ENCODE data around the gene NT5DC2. TPM values are rescaled to one million over a fixed set of nuclear protein-coding genes. Genes with fewer than 3 reads are reported as not detected.
A peak's percentile ranks its signal among the peaks of the same experiment; 100 is the strongest.

The NT5DC2 gene
- total RNA-seq, 2 donors from 2014 or later = 288 to 341 TPM

- Histone ChIP-seq H3K27ac (ENCODE audit: low read depth, low read length) (no peak overlapping the region), H3K36me3 (ENCODE audit: control insufficient read depth, insufficient read depth, low read length) (peaks cover 53% of the 10 kb centered on the region), H3K9me3 (ENCODE audit: control insufficient read depth, low read length) (no peaks in the 10 kb centered on the region), H3K4me3 (ENCODE audit: low read length) (no peak overlapping the region), H3K9ac (ENCODE audit: extremely low read depth, low read length, poor library complexity, severe bottlenecking) (no peak overlapping the region), H3K27me3 (ENCODE audit: control insufficient read depth, insufficient read depth, low read length, poor library complexity, severe bottlenecking) (no peaks in the 10 kb centered on the region), H3K4me1 (ENCODE audit: control insufficient read depth, insufficient read depth, low read length) (no peaks in the 10 kb centered on the region)
- Mint-ChIP-seq H3K27me3 (ENCODE audit: insufficient read depth) (no peaks in the 10 kb centered on the region), H3K4me1 (no peaks in the 10 kb centered on the region), H3K4me3 (no peak overlapping the region), H3K9me3 (no peaks in the 10 kb centered on the region), H3K27ac (peak overlapping the region; percentile 35), H3K36me3 (ENCODE audit: low read depth) (peaks cover 46% of the 10 kb centered on the region)
- no peak for DNase-seq
- 93 to 94% methylated on average over 3 of the region's 3 CpGs for WGBS, 2 experiments (ENCODE audit: insufficient coverage in 1 of 2, insufficient read length in 1 of 2)
- no peak for TF ChIP-seq CTCF (conservative IDR thresholded peaks at IDR 0.05)
Measured at GRCh38 chr3:52488746-52489145, 44.9 kb downstream of the NT5DC2 start.

- Mint-ChIP-seq H3K36me3 (ENCODE audit: low read depth) (peaks cover 46% of the 10 kb centered on the region), H3K4me1 (no peaks in the 10 kb centered on the region), H3K4me3 (no peak overlapping the region), H3K9me3 (no peaks in the 10 kb centered on the region), H3K27me3 (ENCODE audit: insufficient read depth) (no peaks in the 10 kb centered on the region), H3K27ac (no peak overlapping the region)
- H3K27ac ChIP-seq (ENCODE audit: low read depth, low read length) = no peak overlapping the region
- DNase-seq = no peak
- TF ChIP-seq CTCF (conservative IDR thresholded peaks at IDR 0.05) = no peak
- H3K4me3 ChIP-seq (ENCODE audit: low read length) = no peak overlapping the region
- H3K27me3 ChIP-seq (ENCODE audit: control insufficient read depth, insufficient read depth, low read length, poor library complexity, severe bottlenecking) = no peaks in the 10 kb centered on the region
- no peak overlapping the region for H3K9ac ChIP-seq (ENCODE audit: extremely low read depth, low read length, poor library complexity, severe bottlenecking)
- WGBS, 2 experiments (ENCODE audit: insufficient coverage in 1 of 2, insufficient read length in 1 of 2) = 94 to 95% methylated on average over 53 to 58 of the region's 59 CpGs
- H3K9me3 ChIP-seq (ENCODE audit: control insufficient read depth, low read length) = no peaks in the 10 kb centered on the region
- H3K4me1 ChIP-seq (ENCODE audit: control insufficient read depth, insufficient read depth, low read length) = no peaks in the 10 kb centered on the region
- H3K36me3 ChIP-seq (ENCODE audit: control insufficient read depth, insufficient read depth, low read length) = peaks cover 60% of the 10 kb centered on the region
Measured at GRCh38 chr3:52487788-52488691, 45.6 kb downstream of the NT5DC2 start.

GRCh38 chr3:52487050-52487787, 46.4 kb downstream of the NT5DC2 start:
- Histone ChIP-seq H3K27me3 (ENCODE audit: control insufficient read depth, insufficient read depth, low read length, poor library complexity, severe bottlenecking) (no peaks in the 10 kb centered on the region), H3K27ac (ENCODE audit: low read depth, low read length) (no peak overlapping the region), H3K4me3 (ENCODE audit: low read length) (no peak overlapping the region), H3K9me3 (ENCODE audit: control insufficient read depth, low read length) (no peaks in the 10 kb centered on the region), H3K36me3 (ENCODE audit: control insufficient read depth, insufficient read depth, low read length) (peaks cover 68% of the 10 kb centered on the region), H3K9ac (ENCODE audit: extremely low read depth, low read length, poor library complexity, severe bottlenecking) (no peak overlapping the region), H3K4me1 (ENCODE audit: control insufficient read depth, insufficient read depth, low read length) (no peaks in the 10 kb centered on the region)
- Mint-ChIP-seq H3K4me1 (no peaks in the 10 kb centered on the region), H3K4me3 (no peak overlapping the region), H3K27me3 (ENCODE audit: insufficient read depth) (no peaks in the 10 kb centered on the region), H3K36me3 (ENCODE audit: low read depth) (peaks cover 47% of the 10 kb centered on the region), H3K27ac (no peak overlapping the region), H3K9me3 (no peaks in the 10 kb centered on the region)
- no peak for DNase-seq
- WGBS, 2 experiments (ENCODE audit: insufficient coverage in 1 of 2, insufficient read length in 1 of 2) = 95 to 96% methylated on average over 19 to 31 of the region's 31 CpGs
- TF ChIP-seq CTCF (conservative IDR thresholded peaks at IDR 0.05) = no peak

All from endodermal cell (in vitro differentiated cells).